Prostate gland (tissue), 2 donors: ENCODE measurements around the gene SLC17A8.

ENCODE experiments used
- CTCF ChIP-seq, 4 experiments: fragments of 200-600 bp in 2 of 4; fragments of 450-650 bp in 2 of 4; sonication (generic) in 2 of 4; IDR thresholded peaks; 1 replicate in 3 of 4; 2 replicates in 1 of 4; pipeline ENCODE4 v1.5.1; 2016 to 2019; ENCODE audit warnings: antibody characterized with exemption in 4 of 4, mild to moderate bottlenecking in 2 of 4, moderate library complexity in 2 of 4
- POLR2A ChIP-seq: fragments of 450-650 bp; IDR thresholded peaks from one replicate; pipeline ENCODE4 v1.6.1; 2016; ENCODE audit warnings: antibody characterized with exemption, mild to moderate bottlenecking

- TF ChIP-seq CTCF (IDR thresholded peaks at IDR 0.05) (no peak), POLR2A (no peak)
Measured at GRCh38 chr12:100376161-100376560, 19.3 kb downstream of the SLC17A8 start.
